HG02678 (cell line): ENCODE data around the gene MFSD11.
"Not testable (repeated sequence)": the region's sequence is repeated elsewhere in the genome, so short reads cannot be mapped to it uniquely, and the experiment has no call there.

Source experiments
- ATAC-seq: cut with Tn5 transposase; IDR thresholded peaks from one replicate; pipeline ENCODE4 v1.9.1; 2021; ENCODE audit warnings: mild to moderate bottlenecking, moderate library complexity; ENCODE audit not compliant: unreplicated experiment

MFSD11 gene

DNA sequence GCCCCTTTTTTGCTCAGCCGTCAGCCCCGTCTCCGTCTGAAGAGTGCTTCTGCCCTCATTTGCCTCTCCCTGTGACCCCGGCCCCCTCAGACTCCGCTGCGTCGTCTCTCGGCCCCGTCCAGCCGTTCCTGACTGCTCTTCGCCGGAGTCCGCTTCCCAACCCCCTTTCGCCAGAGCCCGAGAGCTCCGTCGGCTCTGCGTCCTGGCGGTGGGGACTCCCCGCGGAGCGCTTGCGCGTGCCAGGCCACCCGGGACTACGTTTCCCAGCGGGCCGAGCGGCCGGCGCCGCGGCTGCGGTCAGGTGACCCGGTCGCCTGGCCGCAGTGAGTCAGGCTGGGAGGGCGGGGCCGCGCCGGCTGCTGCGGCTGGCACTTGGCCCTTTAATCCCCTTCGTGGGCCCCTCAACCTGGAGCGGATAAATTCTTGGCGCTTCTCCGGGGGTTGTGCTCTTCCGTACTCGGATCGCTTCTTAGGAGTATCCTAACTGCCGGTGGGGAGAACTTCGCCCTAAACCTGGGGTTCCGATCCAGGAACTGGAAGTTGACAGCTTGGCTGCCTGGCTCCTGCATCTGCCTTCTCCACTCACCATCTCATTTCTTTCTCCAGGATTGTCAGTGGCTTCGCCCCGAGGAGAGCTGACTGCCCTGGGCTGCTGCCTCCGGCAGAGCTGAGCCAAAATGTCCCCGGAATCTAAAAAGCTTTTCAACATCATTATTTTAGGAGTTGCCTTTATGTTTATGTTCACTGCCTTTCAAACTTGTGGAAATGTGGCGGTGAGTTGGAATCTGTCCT is at the start of gene MFSD11:
Gene MFSD11 (plus strand): TSS at position 444 of the 792 bp plus-strand sequence. CDS start 234 bp downstream, at position 678.
- peak; percentile 63 for ATAC-seq

DNA sequence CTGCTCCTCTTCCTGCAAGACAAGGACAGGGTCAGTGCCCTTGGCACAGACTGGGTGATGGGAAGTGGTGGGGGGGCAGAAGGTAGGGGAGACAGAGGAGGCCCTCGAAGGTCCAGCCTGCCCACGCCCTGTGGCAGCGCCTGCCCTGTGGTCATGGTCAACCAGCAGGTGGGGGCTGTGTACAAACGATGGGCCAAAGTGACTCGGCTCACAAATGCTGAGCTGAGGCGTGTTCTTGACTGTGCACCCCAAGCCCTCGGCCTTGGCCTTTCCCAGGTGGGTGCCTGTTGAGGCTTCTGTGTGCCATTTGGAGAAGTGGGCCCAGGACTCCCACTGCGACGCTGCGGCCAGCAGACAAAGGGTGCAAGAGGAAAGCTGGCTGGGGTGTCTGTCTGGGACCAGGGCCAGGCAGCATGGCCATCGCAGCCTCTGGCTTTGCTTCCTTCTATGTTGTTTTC is 49.7 kb upstream of the MFSD11 start:
- ATAC-seq: no peak

DNA sequence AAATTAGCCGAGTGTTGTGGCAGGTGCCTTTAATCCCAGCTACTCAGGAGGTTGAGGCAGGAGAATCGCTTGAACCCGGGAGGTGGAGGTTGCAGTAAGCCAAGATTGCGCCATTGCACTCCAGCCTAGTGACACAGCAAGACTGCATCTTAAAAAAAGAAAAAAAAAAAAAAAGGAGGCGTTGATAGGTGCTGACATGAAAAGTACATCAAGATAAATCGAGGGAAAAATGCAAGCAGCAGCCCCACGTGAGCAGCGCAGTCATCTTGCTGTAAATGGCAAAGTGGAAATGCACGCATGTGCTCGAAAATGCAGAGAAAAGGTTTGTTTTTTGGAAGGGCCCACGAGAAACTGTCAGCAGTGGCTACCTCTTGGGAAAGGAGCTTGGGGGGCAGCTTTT is 48.1 kb upstream of the MFSD11 start:
- no peak for ATAC-seq

DNA sequence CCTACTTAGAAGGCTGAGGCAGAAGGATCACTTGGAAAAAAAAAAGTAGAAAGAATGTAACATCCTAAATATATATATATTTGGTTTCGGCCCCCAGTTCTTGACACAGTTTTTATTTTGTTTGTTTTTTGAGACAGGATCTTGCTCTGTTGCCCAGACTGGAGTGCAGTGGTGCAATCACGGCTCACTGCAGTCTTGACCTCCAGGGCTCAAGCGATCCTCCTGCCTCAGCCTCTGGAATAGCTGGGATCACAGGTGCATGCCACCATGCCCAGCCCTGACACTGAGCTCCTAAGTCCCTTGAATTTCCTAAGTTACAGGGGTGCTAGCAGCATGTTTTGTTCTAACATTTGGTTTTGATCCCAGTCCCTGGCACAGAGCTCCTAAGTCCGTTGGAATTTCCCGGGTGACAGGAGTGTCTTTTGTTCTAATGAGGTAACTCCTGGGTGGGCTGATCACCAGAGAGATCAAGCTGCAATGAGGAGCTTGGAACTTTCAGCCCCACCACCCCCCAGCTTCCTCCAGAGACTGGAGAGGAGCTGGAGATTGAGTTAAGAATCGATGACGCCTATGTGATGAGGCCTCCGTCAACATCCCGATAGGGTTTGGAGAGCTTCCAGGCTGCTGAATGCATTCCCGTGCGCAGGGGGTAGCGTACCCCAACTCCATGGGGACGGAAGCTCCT is 47.2 kb upstream of the MFSD11 start:
- no peak for ATAC-seq

DNA sequence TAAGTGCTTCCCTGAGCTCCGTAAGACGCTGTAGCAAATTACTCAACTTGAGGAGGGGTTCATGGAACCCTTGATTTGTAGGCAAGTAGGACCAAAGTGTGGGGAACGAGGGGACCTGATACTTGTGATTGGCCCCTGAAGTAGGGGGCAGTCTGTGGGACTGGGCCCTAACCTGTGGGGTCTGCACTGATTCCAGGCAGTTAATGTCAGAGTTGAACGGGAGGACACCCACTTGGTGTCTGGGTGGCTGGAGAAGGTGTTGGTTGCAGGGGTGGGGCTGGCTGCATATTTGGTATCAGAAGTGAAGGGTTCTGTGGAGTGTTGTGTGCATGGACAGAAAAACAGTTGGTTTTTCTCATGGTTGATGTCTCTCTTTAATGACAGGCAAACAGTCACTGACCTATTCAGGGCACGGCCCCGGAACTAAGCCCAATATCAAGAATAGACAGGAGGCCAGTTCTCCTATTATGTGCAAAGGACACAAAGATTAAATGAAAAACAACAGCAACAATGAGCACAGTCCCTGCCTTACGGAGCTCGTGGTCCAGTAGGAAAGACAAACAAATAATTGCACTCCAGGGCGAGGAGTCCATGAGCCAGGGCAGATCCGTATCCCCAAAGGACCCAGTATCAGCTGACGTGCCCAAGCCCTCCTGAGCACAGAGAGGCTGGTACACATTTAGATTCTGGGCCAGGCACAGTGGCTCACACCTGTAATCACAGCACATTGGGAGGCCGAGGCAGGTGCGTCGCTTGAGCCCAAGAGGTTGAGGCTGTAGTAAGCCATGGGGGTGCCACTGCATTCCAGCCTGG is 46.3 kb upstream of the MFSD11 start:
- ATAC-seq: no peak

DNA sequence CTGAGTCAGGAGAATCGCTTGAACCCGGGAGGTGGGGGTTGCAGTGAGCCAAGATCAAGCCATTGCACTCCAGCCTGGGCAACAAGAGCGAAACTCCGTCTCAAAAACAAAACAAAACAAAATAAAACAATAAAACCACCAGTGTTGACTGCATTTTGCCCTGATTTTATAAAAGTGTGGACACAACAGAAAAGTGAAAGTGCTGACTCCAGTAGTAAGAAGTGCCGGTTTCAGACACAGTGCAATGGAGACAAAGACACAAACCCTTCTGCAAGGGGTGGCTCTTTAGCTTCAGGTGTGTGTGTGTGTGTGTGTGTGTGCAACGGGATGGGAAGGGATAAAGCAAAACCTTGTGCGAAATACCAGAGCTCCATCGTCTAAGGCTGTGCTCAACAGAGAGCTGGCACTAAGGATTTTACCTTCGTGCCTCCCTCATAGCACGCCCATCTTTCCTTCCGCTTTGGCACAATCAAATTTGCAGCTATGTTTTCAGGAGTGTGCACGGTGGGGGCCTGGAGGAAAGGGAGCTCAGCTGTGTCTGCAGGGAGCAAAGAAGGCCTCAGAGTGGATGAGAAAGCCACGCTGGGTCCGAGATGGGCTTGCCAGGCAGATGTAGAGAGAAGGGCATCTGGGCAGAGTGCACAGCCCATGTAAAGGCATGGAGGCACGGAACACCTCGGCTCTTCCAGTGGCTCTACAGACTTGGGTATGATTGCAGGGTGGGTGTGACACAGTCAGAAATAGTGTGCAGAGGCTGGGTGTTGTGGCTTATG is 42.7 kb upstream of the MFSD11 start:
- ATAC-seq: no peak

DNA sequence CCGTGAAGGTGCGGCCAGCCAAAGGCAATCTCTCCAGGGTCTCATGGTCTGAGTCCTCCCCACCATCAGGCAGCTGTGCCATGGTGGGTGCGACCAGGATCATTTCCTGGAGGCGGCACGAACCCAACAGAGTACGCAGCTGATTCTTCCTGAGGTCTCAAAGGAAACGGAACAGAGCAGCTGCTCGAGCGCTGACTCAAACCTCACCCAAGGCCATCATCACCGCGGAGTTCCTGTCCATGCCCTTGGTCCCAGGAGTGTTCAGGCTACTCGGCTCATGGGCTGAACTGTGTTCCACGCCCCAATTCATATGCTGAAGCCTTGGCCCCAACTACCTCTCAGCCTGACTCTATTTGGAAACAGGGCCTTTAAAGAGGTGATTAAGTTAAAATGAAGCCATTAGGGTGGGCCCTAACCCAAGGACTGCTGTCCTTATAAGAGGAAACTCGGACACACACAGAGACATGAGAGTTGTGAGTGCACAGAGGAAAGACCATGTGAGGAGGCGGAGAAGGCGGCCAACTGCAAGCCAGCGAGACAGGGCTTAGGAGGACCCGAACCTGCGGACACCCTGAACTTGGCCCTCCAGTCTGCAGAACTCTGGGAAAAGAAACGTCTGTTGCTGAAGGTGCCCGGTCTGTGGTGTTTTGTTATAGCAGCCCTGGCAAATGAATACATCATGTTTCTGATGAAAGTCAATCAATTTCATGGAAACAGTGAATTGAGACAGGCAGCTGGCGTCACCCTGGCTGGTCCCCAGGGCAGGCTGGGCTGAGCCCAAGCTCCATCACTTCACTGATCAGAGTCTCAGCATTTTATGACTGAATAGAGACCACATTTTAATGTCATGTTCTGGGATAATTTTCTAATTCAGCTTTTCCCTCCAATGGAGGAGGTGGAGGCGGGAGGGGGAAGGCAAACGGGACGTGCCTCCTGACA is 40.9 kb upstream of the MFSD11 start:
- ATAC-seq: peak; percentile 47

DNA sequence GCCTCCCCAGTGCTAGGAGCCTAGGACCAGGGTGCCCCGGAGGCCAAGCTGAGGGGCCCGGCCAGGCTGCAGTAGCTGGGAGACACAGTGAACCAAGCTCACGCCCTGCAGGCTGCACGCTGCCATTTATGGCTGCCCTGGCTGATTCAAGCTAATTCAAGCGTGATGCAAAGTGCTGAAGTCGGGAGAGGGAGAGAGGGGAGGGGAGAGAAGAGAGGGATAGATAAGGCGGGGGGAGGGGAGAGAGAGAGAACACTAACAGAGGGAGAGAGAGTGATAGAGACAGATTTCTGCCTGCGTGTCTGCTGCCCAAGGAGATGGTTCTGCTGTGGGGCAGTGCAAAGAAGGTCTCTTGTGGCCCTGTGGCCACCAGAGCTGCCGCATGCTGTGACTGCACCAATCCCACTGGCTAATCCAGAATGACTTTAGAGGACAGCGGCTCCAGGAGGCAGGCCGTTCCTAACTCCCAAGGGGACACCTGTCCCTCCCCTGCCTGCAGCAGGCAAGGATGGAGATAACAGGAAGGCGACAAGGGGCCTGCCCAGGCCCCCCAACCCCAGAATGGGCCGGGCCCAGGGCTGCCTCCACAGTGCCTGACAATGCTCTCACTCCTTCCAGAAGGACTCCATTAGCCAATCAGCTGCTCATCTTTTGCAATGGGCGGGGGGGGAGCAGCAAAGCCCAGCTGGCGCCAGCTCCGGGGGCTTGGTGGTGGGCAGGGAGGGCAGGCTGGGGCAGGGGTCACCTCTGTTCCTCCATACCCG is 40.0 kb upstream of the MFSD11 start:
- no peak for ATAC-seq

DNA sequence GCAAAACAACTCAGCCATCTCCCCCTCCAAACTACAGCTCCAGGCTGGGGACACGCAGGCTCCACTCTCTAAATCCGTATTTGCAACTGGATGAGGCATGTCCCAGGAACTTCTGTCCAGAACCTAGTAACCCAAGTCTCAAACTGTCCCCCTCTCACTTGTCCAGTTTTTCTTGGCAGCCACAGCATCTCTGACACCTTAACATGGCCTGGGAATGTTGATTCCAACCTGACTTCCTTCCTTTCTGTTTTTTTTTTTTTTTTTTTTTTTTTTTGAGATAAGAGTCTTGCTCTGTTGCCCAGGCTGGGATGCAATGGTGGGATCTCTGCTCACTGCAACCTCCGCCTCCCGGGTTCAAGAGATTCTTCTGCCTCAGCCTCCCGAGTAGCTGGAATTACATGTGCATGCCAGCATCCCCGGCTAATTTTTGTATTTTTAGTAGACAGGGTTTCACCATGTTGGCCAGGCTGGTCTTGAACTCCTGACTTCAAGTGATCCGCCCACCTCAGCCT is 39.4 kb upstream of the MFSD11 start:
- ATAC-seq: not testable (repeated sequence)

DNA sequence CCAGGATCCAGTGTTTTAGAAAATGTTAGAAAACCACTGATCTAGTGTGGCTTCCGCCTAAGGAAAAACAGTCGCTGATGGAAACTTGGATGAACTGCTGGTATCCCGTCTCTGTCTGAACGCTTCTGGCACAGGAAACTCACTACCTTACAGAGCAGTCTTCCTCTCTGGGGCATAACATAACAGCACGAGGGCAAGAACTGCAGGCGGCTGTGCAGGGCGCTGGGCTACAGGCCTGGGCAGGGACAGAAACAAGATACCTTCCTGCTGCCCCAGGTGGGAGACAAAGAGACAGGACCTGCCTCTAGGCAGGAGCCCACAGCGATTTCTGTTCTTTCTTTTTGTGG is 37.7 kb upstream of the MFSD11 start:
- no peak for ATAC-seq

DNA sequence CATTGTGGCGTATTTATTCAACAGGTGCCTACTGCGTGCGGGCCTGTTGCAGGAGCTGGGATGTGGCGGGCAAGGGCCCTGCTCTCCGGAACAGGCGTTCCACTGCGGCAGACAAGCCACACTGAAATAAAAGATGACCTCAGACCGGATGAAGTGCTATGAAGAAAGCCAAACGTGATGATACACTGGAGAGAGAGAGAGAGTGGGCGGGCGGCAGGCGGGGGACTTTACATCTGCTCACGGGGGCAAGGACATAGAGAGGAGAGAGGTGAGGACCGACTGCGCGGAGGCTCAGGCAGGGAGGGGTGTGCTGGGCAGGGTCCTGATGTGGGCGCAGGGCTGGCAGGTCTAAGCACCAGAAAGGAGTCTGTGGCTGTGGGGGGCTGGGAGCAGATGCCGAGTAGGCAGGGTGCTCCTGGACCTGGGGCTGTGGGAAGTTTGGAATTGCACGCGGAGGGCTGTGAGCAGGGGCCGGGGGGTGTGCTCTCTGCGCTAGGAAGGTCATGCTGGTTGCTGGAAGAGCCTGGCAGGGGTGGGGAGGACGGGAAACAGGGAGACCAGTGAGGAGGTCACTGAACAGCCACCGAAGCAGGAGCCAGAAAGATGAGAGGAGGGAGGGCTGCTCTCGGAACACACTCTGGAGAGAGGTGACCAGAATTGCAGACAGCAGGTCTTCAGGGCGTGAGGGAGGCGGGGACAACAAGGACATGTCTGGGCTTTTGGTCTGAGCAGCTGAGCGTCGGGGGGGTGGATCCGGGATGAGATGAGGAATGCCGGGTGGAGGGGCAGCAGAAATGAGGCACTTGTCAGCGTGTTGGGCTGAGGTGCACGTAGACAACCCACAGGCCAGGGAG is 37.1 kb upstream of the MFSD11 start:
- ATAC-seq: no peak

DNA sequence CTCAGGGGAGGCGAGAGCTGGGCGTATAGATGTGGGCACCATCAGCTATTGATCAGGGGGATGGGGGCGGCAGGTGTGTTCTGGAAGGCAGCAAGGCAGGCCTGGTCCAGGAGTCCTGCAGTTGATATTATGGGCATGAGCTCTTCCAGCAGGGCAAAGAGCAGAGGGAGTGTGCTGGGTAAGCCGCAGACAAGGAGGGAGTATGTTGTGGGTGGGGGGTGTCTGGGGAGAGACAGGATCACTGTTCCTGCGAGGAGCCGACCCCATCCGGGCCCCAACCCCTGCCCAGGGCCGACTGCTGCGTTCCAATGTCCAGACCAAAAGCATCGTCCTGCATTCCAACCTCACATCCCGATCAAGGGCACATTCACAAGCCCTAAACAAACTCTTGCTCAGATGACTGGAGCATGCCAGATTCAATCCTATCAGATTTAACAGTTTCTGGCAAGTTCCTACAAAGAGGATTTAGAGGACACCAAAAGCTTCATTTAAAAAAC is 36.4 kb upstream of the MFSD11 start:
- no peak for ATAC-seq

DNA sequence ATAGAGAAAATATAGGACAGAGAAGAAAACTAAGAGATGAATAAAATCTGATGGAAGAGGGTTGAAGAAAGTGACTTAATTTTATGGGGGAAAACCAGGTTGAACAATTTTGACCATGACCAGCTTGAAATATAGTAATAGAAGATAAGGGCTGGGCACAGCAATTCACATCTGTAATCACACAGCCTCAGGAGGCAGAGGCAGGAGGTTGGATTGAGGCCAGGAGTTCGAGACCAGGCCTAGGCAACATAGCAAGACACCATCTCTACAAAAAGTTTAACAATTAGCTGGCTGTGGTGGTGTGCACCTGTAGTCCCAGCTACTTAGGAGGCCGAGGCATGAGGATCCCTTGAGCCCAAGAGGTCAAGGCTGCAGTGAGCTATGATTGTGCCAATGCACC is 35.8 kb upstream of the MFSD11 start:
- ATAC-seq: no peak

DNA sequence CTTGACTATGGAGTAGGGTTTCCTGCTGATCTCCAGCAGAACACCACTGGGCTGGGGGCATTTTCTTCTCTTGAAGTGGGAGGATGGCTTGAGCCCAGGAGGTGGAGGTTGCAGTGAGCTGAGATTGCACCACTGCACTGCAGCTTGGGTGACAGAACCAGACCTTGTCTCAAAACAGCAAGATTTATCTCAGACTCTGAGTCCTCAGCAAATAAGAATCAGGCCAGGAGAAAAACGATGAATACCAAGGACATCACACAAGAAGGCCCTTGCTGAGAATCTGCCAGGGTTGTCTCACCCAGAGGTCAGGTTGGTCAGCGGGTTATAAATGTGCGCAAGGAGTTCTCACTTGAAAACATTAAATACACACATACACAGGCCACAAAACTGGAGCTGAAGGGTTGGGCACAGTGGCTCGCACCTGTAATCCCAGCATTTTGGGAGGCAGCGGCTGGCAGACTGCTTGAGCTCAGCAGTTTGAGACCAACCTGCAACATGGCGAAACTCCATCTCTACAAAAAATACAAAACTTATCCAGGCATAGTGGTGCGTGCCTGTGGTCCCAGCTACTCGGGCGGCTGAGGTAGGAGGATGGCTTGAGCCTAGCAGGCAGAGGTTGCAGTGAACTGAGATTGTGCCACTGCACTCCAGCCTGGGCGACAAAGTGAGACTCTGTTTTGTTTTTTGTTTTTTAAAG is 34.8 kb upstream of the MFSD11 start:
- ATAC-seq: no peak

DNA sequence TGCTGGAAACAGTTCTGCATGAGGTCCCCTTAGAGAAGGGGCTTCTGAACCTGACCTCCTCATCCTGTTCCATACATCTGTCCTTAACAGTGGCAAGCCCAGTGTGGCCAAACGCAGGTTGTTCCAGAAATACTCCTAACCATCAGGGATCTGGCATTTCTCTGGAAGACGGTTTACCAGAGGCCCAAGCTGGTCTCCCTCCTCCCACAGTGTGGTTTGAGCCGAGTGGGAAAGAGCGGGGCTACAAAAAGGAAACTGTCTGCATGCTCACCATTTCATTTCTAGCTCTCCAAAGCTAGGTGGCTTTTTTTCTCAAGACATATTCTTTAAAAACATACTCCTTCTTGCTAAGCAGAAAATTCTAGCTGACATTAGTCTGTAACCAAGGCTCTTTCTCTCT is 33.1 kb upstream of the MFSD11 start:
- no peak for ATAC-seq

DNA sequence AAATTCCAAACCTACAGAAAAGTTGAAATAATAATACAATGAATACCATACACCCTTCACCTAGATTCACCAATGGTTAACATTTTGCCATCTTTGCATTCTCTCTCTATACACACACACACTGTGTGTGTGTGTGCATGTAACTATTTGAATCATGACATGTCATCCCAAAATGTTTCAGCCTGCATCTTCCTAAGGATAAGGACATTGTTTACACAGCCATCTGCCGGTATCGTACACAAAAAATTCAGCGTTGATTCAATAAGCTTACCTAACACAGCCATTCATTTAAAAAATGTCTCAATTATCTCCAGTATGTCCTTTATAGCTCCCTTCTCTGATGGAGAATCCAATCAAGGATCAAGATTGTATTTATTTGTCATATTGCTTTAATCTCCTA is 31.1 kb upstream of the MFSD11 start:
- no peak for ATAC-seq
